B cell (primary cell): ENCODE measurements around the gene PIGQ. TPM values are rescaled to one million over a fixed set of nuclear protein-coding genes. Genes with fewer than 3 reads are reported as not detected.
A peak's percentile ranks its signal among the peaks of the same experiment; 100 is the strongest.

Source experiments
- ATAC-seq: fragments of 200-7000 bp; cut with Tn5 transposase; one replicate; pipeline ENCODE4 v1.10.0; 2021; ENCODE audit warnings: low read depth, mild to moderate bottlenecking, moderate number of reproducible peaks, moderate library complexity
- CTCF ChIA-PET: fragments of 350-600 bp; sonication (Branson Sonifier 250); formaldehyde crosslinking; loops from one replicate; lab custom pipeline; 2021; ENCODE audit warnings: antibody characterized with exemption, inconsistent platforms; lab: Charles Lee
- POLR2A ChIA-PET: fragments of 350-600 bp; sonication (Branson Sonifier 250); formaldehyde crosslinking; loops from one replicate; lab custom pipeline; 2021; ENCODE audit warnings: antibody characterized with exemption; lab: Charles Lee
- DNase-seq: peaks from one replicate; pipeline ENCODE4 v3.0.0; 2013
- H2AFZ ChIP-seq: 2 replicates; pipeline ENCODE4 v1.6.1; 2012; ENCODE audit warnings: mild to moderate bottlenecking, low read depth, low read length; ENCODE audit not compliant: insufficient read depth, poor library complexity, severe bottlenecking
- H3K27ac ChIP-seq, 2 donors: 1 replicate in 1 of 2; 2 replicates in 1 of 2; pipeline ENCODE4 v1.5.1; 2012 to 2013; ENCODE audit warnings: low read length in 2 of 2, mild to moderate bottlenecking in 2 of 2, moderate library complexity in 1 of 2
- H3K27me3 ChIP-seq, 4 experiments: fragments of 200-600 bp in 1 of 4; sonication (generic) in 1 of 4; replicated peaks in 1 of 4; 1 replicate in 2 of 4; 2 replicates in 2 of 4; pipeline versions ENCODE4 v1.6.1 to v1.7.0; 2013 to 2016; ENCODE audit warnings: low read length in 3 of 4, mild to moderate bottlenecking in 2 of 4, mixed read lengths in 1 of 4, moderate library complexity in 1 of 4; ENCODE audit not compliant: insufficient read depth in 4 of 4, control insufficient read depth in 3 of 4; ENCODE audit errors: control extremely low read depth in 1 of 4
- H3K36me3 ChIP-seq, 2 experiments: replicated peaks in 1 of 2; 1 replicate in 1 of 2; 2 replicates in 1 of 2; pipeline versions ENCODE4 v1.6.1 to v1.7.1; 2013; ENCODE audit warnings: low read length in 1 of 2; ENCODE audit not compliant: insufficient read depth in 2 of 2, control insufficient read depth in 1 of 2; ENCODE audit errors: control extremely low read depth in 1 of 2, extremely low read depth in 1 of 2
- H3K4me1 ChIP-seq, 2 donors: fragments of 200-600 bp in 1 of 2; sonication (generic) in 1 of 2; 1 replicate in 1 of 2; 2 replicates in 1 of 2; pipeline versions ENCODE4 v1.5.1 to v1.6.1; 2013 to 2017; ENCODE audit warnings: low read length in 2 of 2; ENCODE audit not compliant: control insufficient read depth in 2 of 2, insufficient read depth in 2 of 2
- H3K4me2 ChIP-seq: replicated peaks from 2 replicates; pipeline ENCODE3; 2012; ENCODE audit warnings: mild to moderate bottlenecking, low read depth, low read length; ENCODE audit not compliant: poor library complexity, severe bottlenecking
- H3K4me3 ChIP-seq, 5 experiments: fragments of 200-600 bp in 1 of 5; sonication (generic) in 1 of 5; 1 replicate in 3 of 5; 2 replicates in 2 of 5; pipeline versions ENCODE4 v1.5.1 to v1.7.0; 2011 to 2016; ENCODE audit warnings: low read length in 4 of 5, mild to moderate bottlenecking in 4 of 5, low read depth in 2 of 5, control low read depth in 1 of 5, moderate library complexity in 1 of 5; ENCODE audit not compliant: insufficient read depth in 1 of 5; ENCODE audit errors: control extremely low read depth in 1 of 5, extremely low read depth in 1 of 5
- H3K79me2 ChIP-seq: fragments of 200-600 bp; sonication (generic); one replicate; pipeline ENCODE4 v1.6.0; 2016; ENCODE audit warnings: low read length; ENCODE audit not compliant: control insufficient read depth, insufficient read depth
- H3K9ac ChIP-seq: fragments of 200-600 bp; sonication (generic); 2 replicates; pipeline ENCODE4 v1.6.1; 2017; ENCODE audit warnings: mild to moderate bottlenecking, low read length, moderate library complexity
- H3K9me3 ChIP-seq, 3 donors: one replicate each; pipeline versions ENCODE4 v1.6.1 to v1.7.1; 2013; ENCODE audit warnings: low read length in 2 of 3; ENCODE audit not compliant: control insufficient read depth in 2 of 3, insufficient read depth in 1 of 3; ENCODE audit errors: control extremely low read depth in 1 of 3
- H4K20me1 ChIP-seq: 2 replicates; pipeline ENCODE4 v1.6.0; 2012; ENCODE audit warnings: mild to moderate bottlenecking, low read length; ENCODE audit not compliant: insufficient read depth, control insufficient read depth, poor library complexity, severe bottlenecking
- H3K27ac Mint-ChIP-seq: one replicate; pipeline ENCODE4 v1.8.0; 2021; ENCODE audit warnings: mixed read lengths
- H3K27me3 Mint-ChIP-seq: one replicate; pipeline ENCODE4 v1.8.0; 2021; ENCODE audit warnings: mixed read lengths
- H3K4me1 Mint-ChIP-seq: one replicate; pipeline ENCODE4 v1.8.0; 2021; ENCODE audit warnings: mixed read lengths
- H3K4me3 Mint-ChIP-seq: one replicate; pipeline ENCODE4 v1.8.0; 2021; ENCODE audit warnings: mixed read lengths
- H3K9me3 Mint-ChIP-seq: one replicate; pipeline ENCODE4 v1.8.0; 2022; ENCODE audit warnings: mixed read lengths; ENCODE audit not compliant: insufficient read depth
- CTCF ChIP-seq: fragments of 200-600 bp; IDR thresholded peaks from one replicate; pipeline ENCODE4 v1.8.0; 2022; ENCODE audit warnings: antibody characterized with exemption, mild to moderate bottlenecking
- EZH2 ChIP-seq: IDR thresholded peaks from 2 replicates; pipeline ENCODE4 v1.6.1; 2012; ENCODE audit warnings: borderline replicate concordance, low read depth, mild to moderate bottlenecking, moderate library complexity, low read length; ENCODE audit not compliant: insufficient read depth, poor library complexity, severe bottlenecking
- WGBS: methylation state at CpG from one replicate; pipeline ENCODE4 v1.1.5; 2013; ENCODE audit warnings: missing lambda C conversion rate; ENCODE audit not compliant: insufficient coverage; 5-methylcytosine and 5-hydroxymethylcytosine counted together
- intact Hi-C: fragments of 100-400 bp; cut with micrococcal nuclease; formaldehyde crosslinking; loops from one replicate; pipeline ENCODE4 v1.10.0; 2022
- polyA plus RNA-seq: library from polyadenylated mRNA; depleted of rRNA; stranded (reverse); fragments of >200 nt; gene quantifications from 2 replicates; pipeline ENCODE4 v1.2.3, GENCODE V29; 2012
- total RNA-seq, 2 donors: library from RNA; stranded (reverse); fragments of 120-200 nt in 1 of 2; gene quantifications; 1 replicate in 1 of 2; 2 replicates in 1 of 2; pipeline versions ENCODE4 v1.2.3 to v1.2.4, GENCODE V29; 2013 to 2022

PIGQ gene
- total and polyA plus RNA-seq, 2 donors (not counting 1 experiment from before 2014, with no cell fraction given): 56.9 to 68.5 TPM

DNA sequence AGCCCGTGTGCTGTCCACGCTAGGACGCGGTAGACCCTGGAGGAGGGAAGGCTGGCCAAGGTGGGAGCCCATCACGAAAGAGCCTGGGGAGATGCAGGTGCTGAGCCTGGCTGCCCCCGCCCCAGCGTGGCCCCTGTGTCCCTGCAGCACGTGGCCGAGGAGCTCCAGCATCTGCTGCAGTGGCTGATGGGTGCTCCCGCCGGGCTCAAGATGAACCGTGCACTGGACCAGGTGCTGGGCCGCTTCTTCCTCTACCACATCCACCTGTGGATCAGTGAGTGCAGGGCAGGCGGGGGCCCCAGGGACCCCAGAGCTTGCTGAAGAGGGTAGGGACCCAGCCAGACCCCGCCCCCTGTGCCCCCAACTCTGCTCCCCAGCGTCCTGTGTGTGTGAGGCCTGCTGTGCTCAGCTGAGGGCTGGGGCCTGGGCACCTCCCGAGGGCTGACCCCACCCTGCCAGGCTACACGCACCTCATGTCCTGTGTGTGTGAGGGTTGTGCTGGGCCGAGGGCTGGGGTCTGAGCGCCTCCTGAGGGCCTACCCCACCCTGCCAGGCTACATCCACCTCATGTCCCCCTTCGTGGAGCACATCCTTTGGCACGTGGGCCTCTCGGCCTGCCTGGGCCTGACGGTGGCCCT lies 8.6 kb downstream of the PIGQ start:
- ChIA-PET CTCF (interaction anchor here (1.0 to 1.1 kb wide), 5 partner anchors 10 to 83 kb away, joined by 4 to 5 read pairs (median 5); partner anchors contain the start of gene METTL26), POLR2A (interaction anchor here (1.1 kb wide), 1 partner anchor 10 kb away, joined by 3 read pairs; no protein-coding TSS in a partner anchor)
- no peaks in the 10 kb centered on the region for H3K27me3 ChIP-seq
- ATAC-seq (no peak), DNase-seq (no peak)
- H3K4me3 ChIP-seq: no peak overlapping the region
- H3K9me3 ChIP-seq: no peaks in the 10 kb centered on the region
- peaks cover 0 to 8% of the 10 kb centered on the region in 2 donors for H3K4me1 ChIP-seq
- no peaks in the 10 kb centered on the region for H3K79me2 ChIP-seq
- H3K4me2 ChIP-seq: no peak overlapping the region
- no peaks in the 10 kb centered on the region for H3K27me3 Mint-ChIP-seq
- no peak overlapping the region for H3K27ac Mint-ChIP-seq
- 95% methylated on average over 19 of the region's 24 CpGs for WGBS
- H3K4me3 Mint-ChIP-seq: peak overlapping the region; percentile 73
- no peaks in the 10 kb centered on the region for H4K20me1 ChIP-seq
- intact Hi-C loops: loop anchor here (2.0 kb wide), 1 partner anchor 32 kb away; no protein-coding TSS in a partner anchor
- H2AFZ ChIP-seq: no peak overlapping the region
- H3K9me3 Mint-ChIP-seq: no peaks in the 10 kb centered on the region
- H3K27ac ChIP-seq: no peak overlapping the region
- peaks cover 4% of the 10 kb centered on the region for H3K4me1 Mint-ChIP-seq
- H3K9ac ChIP-seq: no peak overlapping the region
- H3K36me3 ChIP-seq: peaks cover 0 to 5% of the 10 kb centered on the region in 2 experiments
- TF ChIP-seq EZH2: no peak
- TF ChIP-seq CTCF: no peak

DNA sequence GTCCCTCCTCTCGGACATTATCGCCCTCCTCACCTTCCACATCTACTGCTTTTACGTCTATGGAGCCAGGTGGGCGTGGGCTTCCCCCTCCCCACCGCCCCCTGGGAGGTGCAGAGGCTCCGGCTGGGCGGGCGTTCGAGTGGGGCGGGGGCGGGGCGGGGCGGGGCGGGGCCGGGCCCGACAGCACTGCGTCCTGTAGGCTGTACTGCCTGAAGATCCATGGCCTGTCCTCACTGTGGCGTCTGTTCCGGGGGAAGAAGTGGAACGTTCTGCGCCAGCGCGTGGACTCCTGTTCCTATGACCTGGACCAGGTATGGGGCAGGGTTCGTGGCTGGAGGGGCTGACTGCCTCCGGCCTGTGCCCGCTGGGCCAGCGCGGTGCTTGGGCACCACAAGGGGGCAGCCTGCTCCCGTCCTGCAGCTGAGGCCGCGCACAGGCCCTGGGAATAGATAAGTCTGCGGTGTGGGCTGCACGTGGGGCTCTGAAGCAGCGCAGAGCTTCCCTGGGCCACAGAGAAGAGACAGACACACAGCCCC lies 9.2 kb downstream of the PIGQ start:
- no peak for TF ChIP-seq EZH2
- peak; percentile 78 for TF ChIP-seq CTCF

More for the DNA sequence above, 9.2 kb downstream of the PIGQ start:
- no peaks in the 10 kb centered on the region for H3K27me3 ChIP-seq
- no peaks in the 10 kb centered on the region for H3K79me2 ChIP-seq
- 31% methylated on average over 25 of the region's 34 CpGs for WGBS
- DNase-seq: peak; percentile 86
- H2AFZ ChIP-seq: no peak overlapping the region
- H3K4me2 ChIP-seq: peak overlapping the region; percentile 60
- no peak overlapping the region for H3K27ac ChIP-seq
- H3K4me3 Mint-ChIP-seq: peak overlapping the region; percentile 73
- no peaks in the 10 kb centered on the region for H3K9me3 Mint-ChIP-seq
- peaks cover 0 to 5% of the 10 kb centered on the region in 2 experiments for H3K36me3 ChIP-seq
- ATAC-seq: peak; percentile 94
- peaks cover 4% of the 10 kb centered on the region for H3K4me1 Mint-ChIP-seq
- H3K9ac ChIP-seq: no peak overlapping the region
- no peaks in the 10 kb centered on the region for H4K20me1 ChIP-seq
- no peaks in the 10 kb centered on the region for H3K9me3 ChIP-seq
- H3K27me3 Mint-ChIP-seq: no peaks in the 10 kb centered on the region
- intact Hi-C loops: loop anchor here (1.0 to 2.0 kb wide), 4 partner anchors 10 to 88 kb away; no protein-coding TSS in a partner anchor
- POLR2A ChIA-PET: interaction anchor here (1.1 kb wide), 1 partner anchor 10 kb away, joined by 3 read pairs; no protein-coding TSS in a partner anchor
- CTCF ChIA-PET: interaction anchor here (0.6 to 1.1 kb wide), 8 partner anchors 10 to 135 kb away, joined by 3 to 5 read pairs (median 4); partner anchors contain the start of gene METTL26
- peak overlapping the region in 1 of 5 experiments; percentile 23 for H3K4me3 ChIP-seq
- H3K27ac Mint-ChIP-seq: no peak overlapping the region
- peaks cover 0 to 8% of the 10 kb centered on the region in 2 donors for H3K4me1 ChIP-seq
